ENCODE measurements around the gene DNAJC9. TPM values are rescaled to one million over a fixed set of nuclear protein-coding genes. Genes with fewer than 3 reads are reported as not detected.

Gene DNAJC9
- polyA plus RNA-seq, 1 donor from 2014 or later = 88.0 TPM

DNA sequence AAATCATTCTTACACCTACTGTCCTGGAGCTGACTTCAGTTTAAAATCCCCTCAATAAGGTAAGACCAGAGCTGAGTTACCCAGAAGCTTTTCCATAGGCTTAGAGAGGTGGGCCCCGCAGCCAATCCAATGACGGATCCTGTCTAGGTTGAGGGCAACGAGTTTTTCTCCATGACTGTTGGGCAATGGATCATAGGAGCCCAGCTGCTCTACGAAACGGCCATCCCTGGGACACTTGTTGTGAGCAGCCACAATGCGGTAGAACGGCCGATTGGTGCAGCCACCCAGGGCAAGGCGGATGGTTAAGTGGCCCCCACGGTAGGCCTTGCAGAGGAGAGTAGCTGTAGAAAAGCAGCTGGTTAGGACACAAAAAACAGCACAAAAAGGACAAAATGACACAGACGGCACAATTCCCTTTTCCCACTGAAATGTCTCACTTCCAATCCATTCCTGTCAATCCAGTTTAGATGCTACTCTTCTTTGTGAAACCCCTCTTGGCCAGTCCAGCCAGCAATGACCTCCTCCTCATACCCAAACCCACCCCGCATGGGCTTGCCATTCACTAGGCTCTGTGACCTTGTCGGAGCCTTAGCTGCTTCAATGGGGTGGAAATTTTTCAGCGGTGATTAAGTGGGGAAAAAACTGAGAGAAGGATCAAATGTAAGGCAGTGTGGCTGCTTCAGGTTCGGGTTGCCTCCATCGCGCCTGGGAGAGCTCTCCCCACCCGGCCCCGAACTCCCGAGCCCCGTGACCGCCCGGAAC, 4.8 kb upstream of the DNAJC9 start:
- H3F3A ChIP-seq (ENCODE audit: insufficient read depth, low read length, poor library complexity, severe bottlenecking) = no peaks in the 10 kb centered on the region
- H3K9ac ChIP-seq (ENCODE audit: low read length) = peak overlapping the region; percentile 93
- H4K20me1 ChIP-seq (ENCODE audit: insufficient read depth) = no peaks in the 10 kb centered on the region
- no peaks in the 10 kb centered on the region for H3K9me2 ChIP-seq (ENCODE audit: insufficient read depth, low read length)
- no peak for TF ChIP-seq CTCF (IDR thresholded peaks at IDR 0.05; ENCODE audit: poor library complexity, severe bottlenecking)
- TF ChIP-seq SMC3 (conservative IDR thresholded peaks at IDR 0.05; ENCODE audit: poor library complexity) = no peak
- no peak for TF ChIP-seq POLR2AphosphoS5 (IDR thresholded peaks at IDR 0.05)
- no peak for TF ChIP-seq EZH2 (IDR thresholded peaks at IDR 0.05; ENCODE audit: borderline replicate concordance, insufficient read depth, low read length, poor library complexity, severe bottlenecking)
- TF ChIP-seq, protein P1, sequence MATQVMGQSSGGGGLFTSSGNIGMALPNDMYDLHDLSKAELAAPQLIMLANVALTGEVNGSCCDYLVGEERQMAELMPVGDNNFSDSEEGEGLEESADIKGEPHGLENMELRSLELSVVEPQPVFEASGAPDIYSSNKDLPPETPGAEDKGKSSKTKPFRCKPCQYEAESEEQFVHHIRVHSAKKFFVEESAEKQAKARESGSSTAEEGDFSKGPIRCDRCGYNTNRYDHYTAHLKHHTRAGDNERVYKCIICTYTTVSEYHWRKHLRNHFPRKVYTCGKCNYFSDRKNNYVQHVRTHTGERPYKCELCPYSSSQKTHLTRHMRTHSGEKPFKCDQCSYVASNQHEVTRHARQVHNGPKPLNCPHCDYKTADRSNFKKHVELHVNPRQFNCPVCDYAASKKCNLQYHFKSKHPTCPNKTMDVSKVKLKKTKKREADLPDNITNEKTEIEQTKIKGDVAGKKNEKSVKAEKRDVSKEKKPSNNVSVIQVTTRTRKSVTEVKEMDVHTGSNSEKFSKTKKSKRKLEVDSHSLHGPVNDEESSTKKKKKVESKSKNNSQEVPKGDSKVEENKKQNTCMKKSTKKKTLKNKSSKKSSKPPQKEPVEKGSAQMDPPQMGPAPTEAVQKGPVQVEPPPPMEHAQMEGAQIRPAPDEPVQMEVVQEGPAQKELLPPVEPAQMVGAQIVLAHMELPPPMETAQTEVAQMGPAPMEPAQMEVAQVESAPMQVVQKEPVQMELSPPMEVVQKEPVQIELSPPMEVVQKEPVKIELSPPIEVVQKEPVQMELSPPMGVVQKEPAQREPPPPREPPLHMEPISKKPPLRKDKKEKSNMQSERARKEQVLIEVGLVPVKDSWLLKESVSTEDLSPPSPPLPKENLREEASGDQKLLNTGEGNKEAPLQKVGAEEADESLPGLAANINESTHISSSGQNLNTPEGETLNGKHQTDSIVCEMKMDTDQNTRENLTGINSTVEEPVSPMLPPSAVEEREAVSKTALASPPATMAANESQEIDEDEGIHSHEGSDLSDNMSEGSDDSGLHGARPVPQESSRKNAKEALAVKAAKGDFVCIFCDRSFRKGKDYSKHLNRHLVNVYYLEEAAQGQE (IDR thresholded peaks at IDR 0.05; ENCODE audit: borderline replicate concordance) = no peak
- TF ChIP-seq TAF1 (IDR thresholded peaks at IDR 0.05; ENCODE audit: low read depth) = no peak
- peak overlapping the region; percentile 88 for H3K27ac ChIP-seq (ENCODE audit: low read length)
- H3K36me3 ChIP-seq (ENCODE audit: insufficient read depth, low read length) = no peaks in the 10 kb centered on the region
- no peaks in the 10 kb centered on the region for H3K27me3 ChIP-seq (ENCODE audit: insufficient read depth, low read depth, low read length)
- H3K4me3 ChIP-seq (ENCODE audit: low read length) = peak overlapping the region; percentile 89
- no peaks in the 10 kb centered on the region for H3K9me3 ChIP-seq (ENCODE audit: low read length)
- peak overlapping the region; percentile 93 for H2AFZ ChIP-seq (ENCODE audit: low read depth, low read length)
- H3K4me2 ChIP-seq (ENCODE audit: low read length) = peak overlapping the region; percentile 99
- peaks cover 17% of the 10 kb centered on the region for H3K79me2 ChIP-seq (replicated peaks; ENCODE audit: insufficient read depth, low read length)

- no peak overlapping the region for H2AFZ ChIP-seq (ENCODE audit: low read depth, low read length)
- no peak overlapping the region for H3K9ac ChIP-seq (ENCODE audit: low read length)
- H3K27me3 ChIP-seq (ENCODE audit: insufficient read depth, low read depth, low read length) = no peaks in the 10 kb centered on the region
- H3K79me2 ChIP-seq (replicated peaks; ENCODE audit: insufficient read depth, low read length) = peaks cover 38% of the 10 kb centered on the region
- H3K27ac ChIP-seq (ENCODE audit: low read length) = no peak overlapping the region
- no peaks in the 10 kb centered on the region for H3K9me2 ChIP-seq (ENCODE audit: insufficient read depth, low read length)
- H3K4me3 ChIP-seq (ENCODE audit: low read length) = no peak overlapping the region
- TF ChIP-seq EZH2 (IDR thresholded peaks at IDR 0.05; ENCODE audit: borderline replicate concordance, insufficient read depth, low read length, poor library complexity, severe bottlenecking) = no peak
- TF ChIP-seq, protein P1 (IDR thresholded peaks at IDR 0.05; ENCODE audit: borderline replicate concordance) = no peak
- TF ChIP-seq MXI1 (conservative IDR thresholded peaks at IDR 0.05; ENCODE audit: poor library complexity, severe bottlenecking) = no peak
- no peak for TF ChIP-seq SMC3 (conservative IDR thresholded peaks at IDR 0.05; ENCODE audit: poor library complexity)
- TF ChIP-seq RAD21 (conservative IDR thresholded peaks at IDR 0.05) = no peak
- no peak for TF ChIP-seq CTCF (IDR thresholded peaks at IDR 0.05; ENCODE audit: poor library complexity, severe bottlenecking)
- no peak for TF ChIP-seq EP300 (conservative IDR thresholded peaks at IDR 0.05; ENCODE audit: poor library complexity, severe bottlenecking)
- TF ChIP-seq POLR2AphosphoS5 (IDR thresholded peaks at IDR 0.05) = no peak
- no peak for TF ChIP-seq TAF1 (IDR thresholded peaks at IDR 0.05; ENCODE audit: low read depth)
- no peaks in the 10 kb centered on the region for H4K20me1 ChIP-seq (ENCODE audit: insufficient read depth)
- H3K36me3 ChIP-seq (ENCODE audit: insufficient read depth, low read length) = no peaks in the 10 kb centered on the region
- H3K9me3 ChIP-seq (ENCODE audit: low read length) = no peaks in the 10 kb centered on the region
- H3F3A ChIP-seq (ENCODE audit: insufficient read depth, low read length, poor library complexity, severe bottlenecking) = no peaks in the 10 kb centered on the region
- no peak overlapping the region for H3K4me2 ChIP-seq (ENCODE audit: low read length)
These were observed 1.2 kb upstream of the DNAJC9 start for GRCh38 chr10:73248259-73248724.

Measured in neural cell (in vitro differentiated cells).